ENCODE results near the gene SYNE1.
"Not testable (repeated sequence)": the region's sequence is repeated elsewhere in the genome, so short reads cannot be mapped to it uniquely, and the experiment has no call there.

The SYNE1 gene

DNA sequence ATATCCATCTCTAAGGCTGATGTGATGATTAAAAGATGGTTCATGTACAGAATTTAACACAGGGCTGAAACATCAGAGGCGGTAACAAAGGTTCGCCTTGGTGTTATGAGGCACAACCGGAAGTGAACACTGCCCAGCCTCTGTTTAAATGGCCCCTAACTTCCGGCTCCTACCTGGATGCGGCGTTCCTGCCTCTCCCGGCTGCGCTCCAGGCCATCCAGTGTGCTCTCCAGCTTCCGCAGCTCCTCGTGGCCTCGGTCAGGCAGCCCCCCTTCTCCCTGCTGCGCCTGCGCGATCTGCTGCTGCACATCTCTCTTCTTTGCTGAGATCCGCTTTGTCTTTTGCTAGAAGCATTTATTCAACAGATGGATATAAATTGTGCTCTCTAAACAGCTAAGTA, 195.3 kb downstream of the SYNE1 start:
- in situ Hi-C loops (cut with HindIII; ENCODE audit: low sequenced_read_pairs) = no loop called here

- in situ Hi-C loops (cut with HindIII; ENCODE audit: low sequenced_read_pairs) = no loop called here
Measured at GRCh38 chr6:152435816-152436215, 201.3 kb downstream of the SYNE1 start.

DNA sequence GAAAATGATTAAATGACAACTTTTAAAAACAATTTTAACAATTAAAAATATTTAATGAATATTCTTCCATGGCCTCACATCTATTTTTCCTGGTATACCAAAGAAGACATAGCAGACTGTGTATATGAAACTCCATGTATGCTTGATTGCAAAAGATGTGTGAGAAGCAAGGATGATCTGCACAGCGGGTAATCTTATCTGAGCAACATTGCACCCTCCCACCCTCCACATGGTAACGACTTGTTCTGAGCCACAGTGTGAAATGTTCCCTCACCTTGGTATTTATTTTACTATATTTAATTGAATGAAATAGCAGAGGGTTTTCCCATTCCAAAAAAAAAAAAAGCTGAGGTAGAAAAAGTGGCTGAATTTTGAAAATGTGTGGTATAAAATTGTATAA, 204.4 kb downstream of the SYNE1 start:
- in situ Hi-C loops (cut with HindIII; ENCODE audit: low sequenced_read_pairs) = no loop called here

GRCh38 chr6:152428126-152428525, 209.0 kb downstream of the SYNE1 start:
- in situ Hi-C loops (cut with HindIII; ENCODE audit: low sequenced_read_pairs) = no loop called here

GRCh38 chr6:152426276-152426675, 210.9 kb downstream of the SYNE1 start:
- in situ Hi-C loops (cut with HindIII; ENCODE audit: low sequenced_read_pairs) = no loop called here

DNA sequence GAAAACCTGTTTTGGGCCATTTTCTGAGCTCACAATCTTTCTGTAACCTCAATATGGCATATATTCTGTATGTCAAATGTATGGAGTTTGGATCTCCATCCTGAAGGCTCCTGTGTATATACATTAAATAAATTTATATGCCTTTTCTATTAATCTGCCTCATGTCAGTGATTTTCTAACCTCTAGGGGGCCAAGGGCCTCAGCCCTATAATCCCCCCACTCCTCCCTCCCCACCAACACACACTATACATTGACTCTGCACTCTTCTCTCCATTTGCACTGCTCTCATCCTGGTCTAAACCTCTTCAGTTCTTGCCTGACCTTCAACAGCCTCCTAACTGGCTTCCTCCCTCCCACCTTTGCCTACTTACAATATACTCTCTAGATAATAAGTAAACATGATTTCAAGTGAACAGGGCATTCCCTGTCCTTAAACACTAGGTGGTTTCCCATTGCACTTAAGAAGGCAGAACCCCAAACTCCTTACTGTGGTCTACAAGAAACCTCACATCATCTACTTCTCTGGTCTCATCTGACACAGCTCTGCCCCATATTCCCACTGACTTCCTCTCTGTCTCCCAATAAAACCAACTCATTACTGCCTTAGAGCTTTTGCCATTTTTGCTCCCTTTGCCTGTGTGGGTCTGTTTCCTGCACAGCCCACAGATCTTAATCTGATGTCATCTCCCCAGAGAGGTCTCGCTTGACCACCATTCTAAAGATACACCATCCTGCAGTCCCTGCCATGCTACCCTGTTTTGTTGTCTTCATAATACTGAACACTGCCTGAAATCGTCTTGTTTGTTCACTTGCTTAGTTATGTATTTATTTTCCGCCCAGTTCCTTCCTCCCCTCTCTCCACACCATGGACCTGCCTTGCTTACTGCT, 213.7 kb downstream of the SYNE1 start:
- in situ Hi-C loops (cut with HindIII; ENCODE audit: low sequenced_read_pairs) = no loop called here

- in situ Hi-C loops (cut with HindIII; ENCODE audit: low sequenced_read_pairs) = not testable (repeated sequence)
Measured at GRCh38 chr6:152421496-152421895, 215.7 kb downstream of the SYNE1 start.

GRCh38 chr6:152420696-152421095, 216.5 kb downstream of the SYNE1 start:
- in situ Hi-C loops (cut with HindIII; ENCODE audit: low sequenced_read_pairs) = no loop called here

DNA sequence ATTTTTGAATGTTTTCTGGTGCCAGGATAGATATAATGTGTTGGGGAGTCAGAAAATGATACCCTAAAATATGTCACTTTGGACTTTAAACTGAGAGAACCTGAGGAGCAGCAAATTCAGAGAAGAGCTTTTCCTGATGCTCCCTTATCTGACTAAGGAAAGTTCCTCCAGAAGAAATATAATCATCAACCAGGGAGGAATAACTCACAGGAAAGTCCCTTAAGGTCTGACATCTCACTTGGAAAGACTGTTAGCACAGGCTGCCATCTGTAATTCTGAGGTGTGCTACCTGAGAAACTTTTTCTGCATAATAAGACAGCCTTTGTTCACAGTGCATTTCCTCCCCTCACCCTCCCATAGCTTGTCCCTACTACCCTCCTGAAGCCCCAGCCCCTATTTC, 218.6 kb downstream of the SYNE1 start:
- in situ Hi-C loops (cut with HindIII; ENCODE audit: low sequenced_read_pairs) = no loop called here

- in situ Hi-C loops (cut with HindIII; ENCODE audit: low sequenced_read_pairs) = no loop called here
Measured at GRCh38 chr6:152416652-152417051, 220.5 kb downstream of the SYNE1 start.

GRCh38 chr6:152404936-152405595, 232.1 kb downstream of the SYNE1 start:
- in situ Hi-C loops (cut with HindIII; ENCODE audit: low sequenced_read_pairs) = no loop called here

- in situ Hi-C loops (cut with HindIII; ENCODE audit: low sequenced_read_pairs) = no loop called here
Measured at GRCh38 chr6:152404086-152404857, 232.9 kb downstream of the SYNE1 start.

DNA sequence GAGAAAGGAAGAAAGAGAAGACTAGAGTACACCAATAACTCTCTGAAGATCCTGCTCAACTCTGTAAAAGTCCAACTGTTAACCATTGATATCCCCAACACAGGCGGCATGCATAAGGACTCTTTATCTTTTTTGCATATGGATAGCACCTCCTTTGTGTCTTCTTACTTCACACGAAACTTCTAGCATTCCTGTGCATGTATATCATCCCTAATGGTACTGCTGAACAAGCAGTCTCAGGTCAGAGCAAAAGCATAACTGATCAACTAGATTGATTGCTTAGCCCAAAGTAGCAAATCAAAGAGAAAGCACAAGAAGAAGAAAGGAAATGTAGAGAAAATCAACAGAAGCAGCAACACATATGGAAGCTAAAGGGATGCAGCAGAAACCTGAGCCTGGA, 234.4 kb downstream of the SYNE1 start:
- in situ Hi-C loops (cut with HindIII; ENCODE audit: low sequenced_read_pairs) = no loop called here

DNA sequence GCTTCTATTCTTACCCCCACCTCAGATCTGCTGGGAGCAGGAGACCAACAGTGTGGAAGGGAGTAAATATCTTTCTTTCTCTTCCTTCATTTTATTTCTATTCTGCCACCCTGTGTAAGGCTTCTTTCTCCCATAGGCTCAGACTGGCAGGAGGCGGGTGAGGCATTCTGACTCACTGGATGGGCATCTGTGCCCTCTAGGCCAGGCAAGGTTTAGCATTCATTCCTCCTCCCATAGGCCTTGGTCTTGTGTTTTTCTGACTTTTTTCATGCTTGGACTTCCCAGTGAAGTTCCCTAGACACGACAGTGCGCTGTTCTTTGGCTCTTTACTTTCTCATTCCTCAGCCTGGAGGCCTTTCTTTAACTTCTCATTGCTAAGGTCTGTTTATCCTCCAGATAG, 235.2 kb downstream of the SYNE1 start:
- in situ Hi-C loops (cut with HindIII; ENCODE audit: low sequenced_read_pairs) = no loop called here

DNA sequence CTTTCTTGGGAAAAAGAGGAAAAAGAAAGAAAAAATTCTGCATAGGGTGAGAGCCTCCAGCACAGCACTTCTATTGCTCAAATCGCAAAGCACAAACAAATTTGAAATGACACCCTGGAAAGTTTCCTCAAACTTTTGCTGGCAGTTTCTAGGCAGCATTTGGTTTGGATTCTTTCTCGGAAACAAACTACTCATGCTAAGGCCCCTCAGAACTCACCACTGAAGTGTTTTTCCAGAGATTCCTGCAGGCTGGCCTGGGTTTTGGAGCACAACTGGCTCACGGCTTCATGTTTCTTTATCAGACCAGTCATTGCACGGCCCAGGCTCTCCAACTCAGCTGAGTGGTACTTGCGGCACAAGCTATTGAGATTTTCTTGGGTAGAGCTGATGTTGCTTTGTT, 237.8 kb downstream of the SYNE1 start:
- in situ Hi-C loops (cut with HindIII; ENCODE audit: low sequenced_read_pairs) = loop anchor here (5.0 kb wide), 1 partner anchor 53 kb away; no protein-coding TSS in a partner anchor

GRCh38 chr6:152398993-152399392, 238.2 kb downstream of the SYNE1 start:
- in situ Hi-C loops (cut with HindIII; ENCODE audit: low sequenced_read_pairs) = loop anchor here (5.0 kb wide), 1 partner anchor 53 kb away; no protein-coding TSS in a partner anchor

GRCh38 chr6:152398316-152398715, 238.8 kb downstream of the SYNE1 start:
- in situ Hi-C loops (cut with HindIII; ENCODE audit: low sequenced_read_pairs) = loop anchor here (5.0 kb wide), 1 partner anchor 54 kb away; no protein-coding TSS in a partner anchor

GRCh38 chr6:152394303-152394702, 242.9 kb downstream of the SYNE1 start:
- in situ Hi-C loops (cut with HindIII; ENCODE audit: low sequenced_read_pairs) = no loop called here

DNA sequence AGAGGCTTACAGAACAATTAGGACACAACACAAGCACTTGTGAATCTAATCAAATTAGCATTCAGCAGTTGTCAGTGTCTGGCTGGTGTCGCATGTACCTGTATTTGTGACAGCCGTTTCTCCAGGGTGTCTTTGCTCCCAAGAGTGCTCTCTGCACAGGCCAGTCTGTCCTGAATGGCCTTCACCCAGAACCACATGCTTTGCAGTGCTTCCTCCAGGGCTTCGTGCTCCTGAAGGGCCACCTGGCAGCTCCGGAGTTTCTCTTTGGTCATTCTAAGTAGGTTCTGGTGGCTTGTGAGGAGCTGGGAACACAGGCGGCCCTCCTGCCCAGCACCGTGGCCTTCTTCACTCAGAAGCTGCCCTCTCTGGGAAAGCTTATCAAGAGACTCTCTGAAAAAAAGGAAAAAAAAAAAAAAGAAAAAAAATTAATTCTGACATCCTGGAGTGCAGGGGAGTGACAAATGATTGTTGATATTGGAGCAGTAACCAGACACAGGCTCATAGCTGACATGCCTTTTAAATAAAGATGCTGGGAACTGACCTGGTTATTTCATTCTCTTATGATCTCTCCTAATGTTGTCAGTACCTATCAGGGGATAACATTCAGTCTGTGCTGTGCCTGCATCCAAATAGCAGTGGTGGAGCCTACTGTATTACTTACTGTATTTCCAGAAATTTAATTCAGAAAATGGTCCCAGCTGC, 245.8 kb downstream of the SYNE1 start:
- in situ Hi-C loops (cut with HindIII; ENCODE audit: low sequenced_read_pairs) = no loop called here

GRCh38 chr6:152387091-152387490, 250.1 kb downstream of the SYNE1 start:
- in situ Hi-C loops (cut with HindIII; ENCODE audit: low sequenced_read_pairs) = no loop called here

GRCh38 chr6:152386131-152386530, 251.0 kb downstream of the SYNE1 start:
- in situ Hi-C loops (cut with HindIII; ENCODE audit: low sequenced_read_pairs) = no loop called here

Measured in endothelial cell of hepatic sinusoid (primary cell).